Neural progenitor cell (in vitro differentiated cells): ENCODE measurements around the gene PLVAP. TPM values are rescaled to one million over a fixed set of nuclear protein-coding genes. Genes with fewer than 3 reads are reported as not detected.

ENCODE experiments used
- DNase-seq: peaks from one replicate; pipeline ENCODE4 v3.0.0-alpha.2; 2016; ENCODE audit warnings: low spot score
- H2AFZ ChIP-seq: fragments of 200-600 bp; sonication (generic); replicated peaks from 2 replicates; pipeline ENCODE4 v1.6.1; 2016; ENCODE audit warnings: antibody characterized with exemption
- H3F3A ChIP-seq: fragments of 200-600 bp; sonication (generic); 2 replicates; pipeline ENCODE4 v1.6.1; 2016; ENCODE audit warnings: antibody characterized with exemption, low read depth
- H3K27ac ChIP-seq: fragments of 200-600 bp; sonication (generic); 2 replicates; pipeline ENCODE4 v1.5.1; 2016; ENCODE audit warnings: mild to moderate bottlenecking
- H3K27me3 ChIP-seq: fragments of 200-600 bp; sonication (generic); 2 replicates; pipeline ENCODE4 v1.6.1; 2016; ENCODE audit warnings: mild to moderate bottlenecking, moderate library complexity
- H3K36me3 ChIP-seq: fragments of 200-600 bp; sonication (generic); 2 replicates; pipeline ENCODE4 v1.5.1; 2016
- H3K4me1 ChIP-seq: fragments of 200-600 bp; sonication (generic); 2 replicates; pipeline ENCODE4 v1.6.1; 2016; ENCODE audit warnings: mixed run types
- H3K4me2 ChIP-seq: fragments of 200-600 bp; sonication (generic); 2 replicates; pipeline ENCODE4 v1.6.1; 2016
- H3K4me3 ChIP-seq: fragments of 200-600 bp; sonication (generic); 2 replicates; pipeline ENCODE4 v1.5.1; 2016
- H3K79me2 ChIP-seq: fragments of 200-600 bp; sonication (generic); 2 replicates; pipeline ENCODE4 v1.6.1; 2016; ENCODE audit warnings: low read depth
- H3K9ac ChIP-seq: fragments of 200-600 bp; sonication (generic); 2 replicates; pipeline ENCODE4 v1.6.1; 2016
- H3K9me3 ChIP-seq: fragments of 200-600 bp; sonication (generic); 2 replicates; pipeline ENCODE4 v1.5.1; 2016; ENCODE audit warnings: low read depth
- H4K20me1 ChIP-seq: fragments of 200-600 bp; sonication (generic); 2 replicates; pipeline ENCODE4 v1.6.1; 2016; ENCODE audit warnings: low read depth
- H3K27ac Mint-ChIP-seq: 3 replicates; pipeline ENCODE4 v1.8.0; 2021; ENCODE audit warnings: mixed read lengths
- H3K27me3 Mint-ChIP-seq: 2 replicates; pipeline ENCODE4 v1.8.0; 2022; ENCODE audit warnings: low read depth, mild to moderate bottlenecking, inconsistent platforms, moderate library complexity, mixed read lengths; ENCODE audit not compliant: insufficient read depth
- H3K36me3 Mint-ChIP-seq: 3 replicates; pipeline ENCODE4 v1.8.0; 2021; ENCODE audit warnings: mixed read lengths
- H3K4me1 Mint-ChIP-seq: 3 replicates; pipeline ENCODE4 v1.8.0; 2021; ENCODE audit warnings: mixed read lengths
- H3K4me3 Mint-ChIP-seq: 3 replicates; pipeline ENCODE4 v1.8.0; 2021; ENCODE audit warnings: mild to moderate bottlenecking, moderate library complexity, mixed read lengths
- H3K9me3 Mint-ChIP-seq: 3 replicates; pipeline ENCODE4 v1.8.0; 2020; ENCODE audit warnings: mixed read lengths
- CTCF ChIP-seq: fragments of 200-600 bp; sonication (generic); IDR thresholded peaks from 2 replicates; pipeline ENCODE4 v1.5.1; 2017; ENCODE audit warnings: antibody characterized with exemption, mild to moderate bottlenecking
- EZH2 ChIP-seq: fragments of 200-600 bp; sonication (generic); IDR thresholded peaks from 2 replicates; pipeline ENCODE4 v1.6.1; 2017; ENCODE audit warnings: antibody characterized with exemption, mild to moderate bottlenecking, moderate library complexity
- EZH2phosphoT487 ChIP-seq: fragments of 200-600 bp; sonication (generic); IDR thresholded peaks from 2 replicates; pipeline ENCODE4 v1.6.1; 2017; ENCODE audit warnings: antibody characterized with exemption
- total RNA-seq: library from RNA; depleted of rRNA; stranded (reverse); fragments of >200 nt; gene quantifications from 2 replicates; pipeline ENCODE4 v1.2.3, GENCODE V29; 2015; ENCODE audit warnings: low replicate concordance

Gene PLVAP
- total RNA-seq, 1 donor from 2014 or later: 0.11 TPM

- H3K36me3 ChIP-seq: no peaks in the 10 kb centered on the region
- peak overlapping the region; percentile 97 for H3K4me3 ChIP-seq
- Mint-ChIP-seq H3K9me3 (no peaks in the 10 kb centered on the region), H3K4me1 (peaks cover 22% of the 10 kb centered on the region), H3K4me3 (peak overlapping the region; percentile 91), H3K27me3 (peaks cover 18% of the 10 kb centered on the region), H3K36me3 (peaks cover 16% of the 10 kb centered on the region), H3K27ac (peak overlapping the region; percentile 79)
- H3K79me2 ChIP-seq: peaks cover 15% of the 10 kb centered on the region
- H3K9ac ChIP-seq: peak overlapping the region; percentile 34
- H4K20me1 ChIP-seq: peaks cover 8% of the 10 kb centered on the region
- peaks cover 7% of the 10 kb centered on the region for H3K4me1 ChIP-seq
- peaks cover 12% of the 10 kb centered on the region for H3K27me3 ChIP-seq
- peaks cover 52% of the 10 kb centered on the region for H3F3A ChIP-seq
- TF ChIP-seq CTCF: no peak
- TF ChIP-seq EZH2: no peak
- TF ChIP-seq EZH2phosphoT487: no peak
- peak overlapping the region; percentile 86 for H3K4me2 ChIP-seq
- no peak overlapping the region for H3K27ac ChIP-seq
- H2AFZ ChIP-seq: peak overlapping the region; percentile 82
- H3K9me3 ChIP-seq: no peaks in the 10 kb centered on the region
- peak; percentile 50 for DNase-seq
Observed at GRCh38 chr19:17333611-17334413, 43.3 kb downstream of the PLVAP start.

- Histone ChIP-seq H2AFZ (no peak overlapping the region), H3K79me2 (peaks cover 9% of the 10 kb centered on the region), H3K27ac (no peak overlapping the region), H3K4me1 (peaks cover 3% of the 10 kb centered on the region), H3F3A (peaks cover 61% of the 10 kb centered on the region), H3K36me3 (no peaks in the 10 kb centered on the region), H3K27me3 (peaks cover 17% of the 10 kb centered on the region), H3K9ac (no peak overlapping the region), H3K4me2 (peak overlapping the region; percentile 86), H3K9me3 (no peaks in the 10 kb centered on the region), H4K20me1 (peaks cover 8% of the 10 kb centered on the region), H3K4me3 (no peak overlapping the region)
- Mint-ChIP-seq H3K9me3 (no peaks in the 10 kb centered on the region), H3K27me3 (peaks cover 15% of the 10 kb centered on the region), H3K36me3 (peaks cover 16% of the 10 kb centered on the region), H3K27ac (no peak overlapping the region), H3K4me3 (peak overlapping the region; percentile 83), H3K4me1 (peaks cover 19% of the 10 kb centered on the region)
- peak; percentile 77 for DNase-seq
- no peak for TF ChIP-seq EZH2
- TF ChIP-seq EZH2phosphoT487: no peak
- TF ChIP-seq CTCF: no peak
Observed at GRCh38 chr19:17332677-17333581, 44.2 kb downstream of the PLVAP start.

- Mint-ChIP-seq H3K27ac (no peak overlapping the region), H3K4me3 (peak overlapping the region; percentile 83), H3K4me1 (peaks cover 24% of the 10 kb centered on the region), H3K27me3 (peaks cover 9% of the 10 kb centered on the region), H3K36me3 (peaks cover 16% of the 10 kb centered on the region), H3K9me3 (no peaks in the 10 kb centered on the region)
- Histone ChIP-seq H2AFZ (no peak overlapping the region), H3K27ac (no peak overlapping the region), H4K20me1 (peaks cover 8% of the 10 kb centered on the region), H3K4me1 (peaks cover 5% of the 10 kb centered on the region), H3K9ac (no peak overlapping the region), H3K79me2 (peaks cover 5% of the 10 kb centered on the region), H3K9me3 (no peaks in the 10 kb centered on the region), H3F3A (peaks cover 67% of the 10 kb centered on the region), H3K27me3 (peaks cover 17% of the 10 kb centered on the region), H3K4me2 (no peak overlapping the region), H3K4me3 (no peak overlapping the region), H3K36me3 (no peaks in the 10 kb centered on the region)
- no peak for DNase-seq
- no peak for TF ChIP-seq EZH2
- no peak for TF ChIP-seq EZH2phosphoT487
- TF ChIP-seq CTCF: no peak
Observed at GRCh38 chr19:17332360-17332676, 44.8 kb downstream of the PLVAP start.
